CD4-positive, alpha-beta T cell (primary cell): ENCODE data around the gene TENT5C. TPM values are rescaled to one million over a fixed set of nuclear protein-coding genes. Genes with fewer than 3 reads are reported as not detected.
A peak's percentile ranks its signal among the peaks of the same experiment; 100 is the strongest.

Source experiments
- ATAC-seq: fragments of 200-7000 bp; cut with Tn5 transposase; one replicate; pipeline ENCODE4 v1.10.0; 2022; ENCODE audit warnings: mild to moderate bottlenecking; ENCODE audit not compliant: poor library complexity
- CTCF ChIA-PET: fragments of 350-600 bp; sonication (Branson Sonifier 250); formaldehyde crosslinking; loops from one replicate; lab custom pipeline; 2021; ENCODE audit warnings: antibody characterized with exemption, inconsistent platforms; lab: Charles Lee
- POLR2A ChIA-PET: fragments of 350-600 bp; sonication (Branson Sonifier 250); formaldehyde crosslinking; loops from one replicate; lab custom pipeline; 2021; ENCODE audit warnings: antibody characterized with exemption, inconsistent platforms; lab: Charles Lee
- DNase-seq, 14 experiments: peaks; one replicate each; pipeline ENCODE4 v3.0.0-alpha.2; 2013 to 2020; ENCODE audit warnings: mixed read lengths in 2 of 14
- H3K27ac ChIP-seq, 2 donors: one replicate each; pipeline versions ENCODE4 v1.5.1 to v1.7.0; 2013; ENCODE audit warnings: low read length in 2 of 2, low read depth in 1 of 2, mild to moderate bottlenecking in 1 of 2
- H3K27me3 ChIP-seq, 2 experiments: 1 replicate in 1 of 2; 2 replicates in 1 of 2; pipeline versions ENCODE4 v1.6.1 to v1.7.0; 2013; ENCODE audit warnings: low read length in 2 of 2, control low read depth in 1 of 2, mild to moderate bottlenecking in 1 of 2, moderate library complexity in 1 of 2; ENCODE audit not compliant: insufficient read depth in 2 of 2, control insufficient read depth in 1 of 2
- H3K36me3 ChIP-seq: one replicate; pipeline ENCODE4 v1.6.1; 2013; ENCODE audit warnings: low read length, control low read depth; ENCODE audit not compliant: insufficient read depth
- H3K4me1 ChIP-seq: one replicate; pipeline ENCODE4 v1.6.1; 2013; ENCODE audit warnings: low read length, control low read depth; ENCODE audit not compliant: insufficient read depth
- H3K4me3 ChIP-seq: one replicate; pipeline ENCODE4 v1.5.1; 2013; ENCODE audit warnings: mild to moderate bottlenecking, low read length, moderate library complexity
- H3K9me3 ChIP-seq, 2 experiments: 1 replicate in 1 of 2; 2 replicates in 1 of 2; pipeline versions ENCODE4 v1.6.1 to v1.7.0; 2013; ENCODE audit warnings: low read length in 2 of 2, mild to moderate bottlenecking in 2 of 2, control low read depth in 1 of 2, moderate library complexity in 1 of 2; ENCODE audit not compliant: control insufficient read depth in 1 of 2, insufficient read depth in 1 of 2
- H3K27ac Mint-ChIP-seq: one replicate; pipeline ENCODE4 v1.8.0; 2020; ENCODE audit warnings: mixed read lengths
- H3K27me3 Mint-ChIP-seq: one replicate; pipeline ENCODE4 v1.8.0; 2021; ENCODE audit warnings: mixed read lengths
- H3K36me3 Mint-ChIP-seq: one replicate; pipeline ENCODE4 v1.8.0; 2021; ENCODE audit warnings: low read depth, mixed read lengths
- H3K4me1 Mint-ChIP-seq: one replicate; pipeline ENCODE4 v1.8.0; 2021; ENCODE audit warnings: low read depth, mixed read lengths
- H3K4me3 Mint-ChIP-seq: one replicate; pipeline ENCODE4 v1.8.0; 2020; ENCODE audit warnings: mild to moderate bottlenecking, mixed read lengths
- H3K9me3 Mint-ChIP-seq: one replicate; pipeline ENCODE4 v1.8.0; 2020; ENCODE audit warnings: mixed read lengths
- CTCF ChIP-seq: fragments of 200-600 bp; IDR thresholded peaks from one replicate; pipeline ENCODE4 v1.8.0; 2022; ENCODE audit warnings: antibody characterized with exemption, mild to moderate bottlenecking
- intact Hi-C, 2 experiments: fragments of 100-400 bp; cut with DNase I in 1 of 2; cut with micrococcal nuclease in 1 of 2; formaldehyde crosslinking; loops; one replicate each; pipeline versions ENCODE4 v1.15.1 to v1.9.0; 2023 to 2025; cut with DNase I, micrococcal nuclease
- total RNA-seq, 174 experiments: library from RNA in 2 of 174; stranded (reverse) in 2 of 174; gene quantifications; one replicate each; pipeline ENCODE4 v1.2.3 and lab custom pipeline; 2021 to 2026

TENT5C gene
- total RNA-seq, 2 experiments from 2014 or later, result 122 to 123 TPM

DNA sequence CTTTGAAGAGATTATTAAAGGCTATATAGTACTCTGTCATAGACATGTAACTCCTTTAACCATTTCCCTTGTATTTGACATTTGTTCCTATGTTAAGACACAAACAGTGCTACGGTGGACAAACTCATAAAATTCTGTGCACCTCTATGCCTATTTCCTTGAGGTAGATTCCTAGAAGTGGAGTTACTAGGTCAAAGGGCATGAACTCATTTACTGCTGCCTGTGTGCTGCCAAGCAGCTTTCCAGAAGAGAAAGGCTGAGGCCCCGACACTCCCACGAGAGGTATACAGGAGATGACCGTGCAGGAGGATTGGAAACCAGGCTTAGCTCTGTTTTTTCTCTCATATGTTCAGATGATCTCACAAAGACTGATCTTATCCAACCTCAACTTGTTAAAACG lies 34.4 kb upstream of the TENT5C start:
- Histone ChIP-seq H3K4me1 (peaks cover 23% of the 10 kb centered on the region), H3K36me3 (no peaks in the 10 kb centered on the region), H3K9me3 (no peaks in the 10 kb centered on the region), H3K27me3 (no peaks in the 10 kb centered on the region), H3K4me3 (no peak overlapping the region), H3K27ac (no peak overlapping the region)
- CTCF ChIA-PET, result interaction anchor here (1.2 kb wide), 1 partner anchor 103 kb away, joined by 3 read pairs; no protein-coding TSS in a partner anchor
- Mint-ChIP-seq H3K4me3 (no peak overlapping the region), H3K36me3 (no peaks in the 10 kb centered on the region), H3K27me3 (no peaks in the 10 kb centered on the region), H3K9me3 (no peaks in the 10 kb centered on the region), H3K27ac (no peak overlapping the region), H3K4me1 (peaks cover 30% of the 10 kb centered on the region)
- DNase-seq, result peak in 1 of 14 experiments; percentile 8
- intact Hi-C loops, result no loop called here
- POLR2A ChIA-PET, result no interaction called here
- no peak for TF ChIP-seq CTCF
- no peak for ATAC-seq

GRCh38 chr1:117572546-117572945 lies 33.3 kb upstream of the TENT5C start:
- H3K27ac ChIP-seq, result no peak overlapping the region
- Mint-ChIP-seq H3K27ac (no peak overlapping the region), H3K36me3 (no peaks in the 10 kb centered on the region), H3K4me3 (peak overlapping the region; percentile 14), H3K27me3 (no peaks in the 10 kb centered on the region), H3K4me1 (peaks cover 30% of the 10 kb centered on the region), H3K9me3 (no peaks in the 10 kb centered on the region)
- TF ChIP-seq CTCF, result no peak
- H3K4me3 ChIP-seq, result no peak overlapping the region
- DNase-seq, result peak in 12 of 14 experiments; percentile 7 to 53 (median 36)
- peaks cover 23% of the 10 kb centered on the region for H3K4me1 ChIP-seq
- POLR2A ChIA-PET, result interaction anchor here (1.8 kb wide), 1 partner anchor 35 kb away, joined by 5 read pairs; no protein-coding TSS in a partner anchor
- H3K9me3 ChIP-seq, result no peaks in the 10 kb centered on the region
- no peaks in the 10 kb centered on the region for H3K27me3 ChIP-seq
- peak; percentile 77 for ATAC-seq
- intact Hi-C loops, result no loop called here
- no peaks in the 10 kb centered on the region for H3K36me3 ChIP-seq
- CTCF ChIA-PET, result no interaction called here

- H3K36me3 Mint-ChIP-seq, result no peaks in the 10 kb centered on the region
- Histone ChIP-seq H3K27me3 (no peaks in the 10 kb centered on the region), H3K9me3 (no peaks in the 10 kb centered on the region), H3K27ac (no peak overlapping the region), H3K36me3 (no peaks in the 10 kb centered on the region), H3K4me3 (no peak overlapping the region), H3K4me1 (peaks cover 23% of the 10 kb centered on the region)
- no peaks in the 10 kb centered on the region for H3K9me3 Mint-ChIP-seq
- TF ChIP-seq CTCF, result no peak
- peaks cover 30% of the 10 kb centered on the region for H3K4me1 Mint-ChIP-seq
- H3K27ac Mint-ChIP-seq, result no peak overlapping the region
- no peaks in the 10 kb centered on the region for H3K27me3 Mint-ChIP-seq
- intact Hi-C loops, result no loop called here
- ChIA-PET POLR2A (interaction anchor here (1.8 kb wide), 1 partner anchor 34 kb away, joined by 5 read pairs; no protein-coding TSS in a partner anchor), CTCF (no interaction called here)
- no peak overlapping the region for H3K4me3 Mint-ChIP-seq
- DNase-seq (peak in 2 of 14 experiments; percentile 16 to 34), ATAC-seq (no peak)
Measured at GRCh38 chr1:117573386-117574023, 32.3 kb upstream of the TENT5C start.
